ENCODE data around the gene TRIP4. TPM values are rescaled to one million over a fixed set of nuclear protein-coding genes. Genes with fewer than 3 reads are reported as not detected.

Gene TRIP4
- total RNA-seq: 11.0 and 13.4 TPM in 2 replicates

GRCh38 chr15:64387562-64388168 lies at the start of gene TRIP4:
TSS of gene TRIP4 (plus strand) at chr15:64387836. CDS start at chr15:64387864, 28 bp downstream.

GRCh38 chr15:64355944-64356709 lies 31.5 kb upstream of the TRIP4 start, which contains the start of gene CSNK1G1:
TSS of gene CSNK1G1 (minus strand) at chr15:64356173. CDS start at chr15:64300499, 55,674 bp downstream.

GRCh38 chr15:64381000-64381751 lies 6.5 kb upstream of the TRIP4 start, which contains the start of gene PCLAF:
TSS of gene PCLAF (minus strand) at chr15:64381441. CDS start at chr15:64381371, 70 bp downstream.

GRCh38 chr15:64460206-64460723 lies 72.6 kb downstream of the TRIP4 start, which contains the start of gene ZNF609:
TSS of gene ZNF609 (plus strand) at chr15:64460578. CDS start at chr15:64499420, 38,842 bp downstream.

Other genes with a start within 250 kb of the TRIP4 start
- 0.19 and 0.28 TPM in 2 replicates for gene SNX22, start 236.1 kb upstream of the TRIP4 start, total RNA-seq
- 1,403 and 1,545 TPM in 2 replicates for gene PPIB, start 224.8 kb upstream of the TRIP4 start, total RNA-seq
- gene CSNK1G1, start 31.7 kb upstream of the TRIP4 start, total RNA-seq: 22.6 and 22.8 TPM in 2 replicates
- gene PCLAF, start 6.4 kb upstream of the TRIP4 start, total RNA-seq: 5.6 and 25.1 TPM in 2 replicates
- 16.1 and 20.3 TPM in 2 replicates for gene ZNF609, start 72.7 kb downstream of the TRIP4 start, total RNA-seq